ENCODE measurements around the gene FBXL7. TPM values are rescaled to one million over a fixed set of nuclear protein-coding genes. Genes with fewer than 3 reads are reported as not detected.

The FBXL7 gene
- total RNA-seq, 1 donor from 2014 or later, result 8.0 TPM

- TF ChIP-seq CTCF (IDR thresholded peaks at IDR 0.05), result no peak
- no peak overlapping the region for H3K27ac ChIP-seq
- DNase-seq (no peak), ATAC-seq (no peak)
- H3K9me3 ChIP-seq, result no peaks in the 10 kb centered on the region
- H3K4me3 ChIP-seq, result no peak overlapping the region
- no peaks in the 10 kb centered on the region for H3K27me3 ChIP-seq (ENCODE audit: low read depth)
- intact Hi-C loops (cut with DNase I), result no loop called here
- H3K4me1 ChIP-seq, result no peaks in the 10 kb centered on the region
- H3K36me3 ChIP-seq, result no peaks in the 10 kb centered on the region
Measured at GRCh38 chr5:15787681-15788080, 287.7 kb downstream of the FBXL7 start.

- peaks cover 9% of the 10 kb centered on the region for H3K4me1 ChIP-seq
Measured at GRCh38 chr5:15789642-15790041, 289.7 kb downstream of the FBXL7 start.

GRCh38 chr5:15790446-15791018, 290.6 kb downstream of the FBXL7 start:
- ATAC-seq, result no peak
- Histone ChIP-seq H3K4me1 (peaks cover 18% of the 10 kb centered on the region), H3K27ac (no peak overlapping the region), H3K4me3 (no peak overlapping the region), H3K36me3 (no peaks in the 10 kb centered on the region), H3K27me3 (ENCODE audit: low read depth) (no peaks in the 10 kb centered on the region), H3K9me3 (no peaks in the 10 kb centered on the region)
- intact Hi-C loops (cut with DNase I), result no loop called here
- TF ChIP-seq CTCF (IDR thresholded peaks at IDR 0.05), result no peak
- no peak for DNase-seq

More at GRCh38 chr5:15789642-15790041, 289.7 kb downstream of the FBXL7 start:
- Histone ChIP-seq H3K27me3 (ENCODE audit: low read depth) (no peaks in the 10 kb centered on the region), H3K4me3 (no peak overlapping the region), H3K9me3 (no peaks in the 10 kb centered on the region), H3K36me3 (no peaks in the 10 kb centered on the region), H3K27ac (no peak overlapping the region)
- DNase-seq (no peak), ATAC-seq (no peak)
- intact Hi-C loops (cut with DNase I), result no loop called here
- TF ChIP-seq CTCF (IDR thresholded peaks at IDR 0.05), result no peak

- no peak overlapping the region for H3K4me3 ChIP-seq
- intact Hi-C loops (cut with DNase I), result no loop called here
- H3K9me3 ChIP-seq, result no peaks in the 10 kb centered on the region
- H3K36me3 ChIP-seq, result no peaks in the 10 kb centered on the region
- DNase-seq (no peak), ATAC-seq (peak in 1 of 2 donors; percentile 71)
- H3K27ac ChIP-seq, result no peak overlapping the region
- no peaks in the 10 kb centered on the region for H3K27me3 ChIP-seq (ENCODE audit: low read depth)
- no peak for TF ChIP-seq CTCF (IDR thresholded peaks at IDR 0.05)
- H3K4me1 ChIP-seq, result peaks cover 18% of the 10 kb centered on the region
Measured at GRCh38 chr5:15791274-15791673, 291.3 kb downstream of the FBXL7 start.

- peaks cover 18% of the 10 kb centered on the region for H3K4me1 ChIP-seq
- H3K27me3 ChIP-seq (ENCODE audit: low read depth), result no peaks in the 10 kb centered on the region
- no peak for ATAC-seq
- H3K9me3 ChIP-seq, result no peaks in the 10 kb centered on the region
- intact Hi-C loops (cut with DNase I), result no loop called here
- H3K4me3 ChIP-seq, result no peak overlapping the region
- no peak for TF ChIP-seq CTCF (IDR thresholded peaks at IDR 0.05)
- no peaks in the 10 kb centered on the region for H3K36me3 ChIP-seq
- DNase-seq, result no peak
- H3K27ac ChIP-seq, result no peak overlapping the region
Measured at GRCh38 chr5:15791859-15792258, 291.9 kb downstream of the FBXL7 start.

All from lower lobe of right lung (tissue), 2 donors.